ENCODE data around the gene CBX6.

Gene CBX6

DNA sequence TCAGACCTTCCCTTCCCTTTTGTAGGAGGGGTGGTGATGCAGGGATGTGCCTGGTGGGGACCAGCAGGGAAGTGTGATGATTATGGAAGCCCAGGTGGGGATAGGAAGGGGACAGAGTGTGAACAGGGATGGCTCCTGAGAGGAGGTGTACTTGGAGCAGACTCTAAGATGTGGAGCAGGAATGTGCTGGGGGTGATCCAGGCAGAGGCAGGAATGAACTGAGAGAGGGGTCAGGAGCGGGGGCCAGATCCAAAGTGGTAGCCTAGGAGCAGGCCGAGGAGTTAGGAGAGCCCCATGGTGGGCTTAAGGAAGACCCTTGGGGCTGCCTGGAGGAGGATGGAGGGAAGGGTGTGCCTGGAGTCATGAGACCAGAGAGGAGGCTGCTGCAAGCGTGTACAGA is 31.9 kb downstream of the CBX6 start:
- DNase-seq (ENCODE audit: low read depth) = no peak

DNA sequence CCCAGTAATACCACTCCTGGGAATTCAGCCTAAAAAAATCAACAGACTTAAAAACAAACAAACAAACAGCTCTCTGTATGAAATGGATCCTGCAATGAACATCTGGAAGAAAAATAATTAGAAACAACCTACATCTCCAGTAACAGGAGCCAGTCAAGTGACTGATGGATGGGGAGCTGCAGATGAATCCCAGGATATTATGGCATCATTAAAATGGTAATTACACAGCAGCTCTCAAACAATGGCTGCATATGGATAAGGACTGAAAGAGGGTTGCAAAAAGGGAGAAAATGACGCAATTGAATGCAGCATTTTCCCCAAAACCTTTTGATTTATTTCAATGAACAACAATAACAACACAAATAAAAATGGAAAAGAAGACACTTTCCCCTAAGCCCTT is 32.3 kb downstream of the CBX6 start:
- DNase-seq (ENCODE audit: low read depth) = no peak

DNA sequence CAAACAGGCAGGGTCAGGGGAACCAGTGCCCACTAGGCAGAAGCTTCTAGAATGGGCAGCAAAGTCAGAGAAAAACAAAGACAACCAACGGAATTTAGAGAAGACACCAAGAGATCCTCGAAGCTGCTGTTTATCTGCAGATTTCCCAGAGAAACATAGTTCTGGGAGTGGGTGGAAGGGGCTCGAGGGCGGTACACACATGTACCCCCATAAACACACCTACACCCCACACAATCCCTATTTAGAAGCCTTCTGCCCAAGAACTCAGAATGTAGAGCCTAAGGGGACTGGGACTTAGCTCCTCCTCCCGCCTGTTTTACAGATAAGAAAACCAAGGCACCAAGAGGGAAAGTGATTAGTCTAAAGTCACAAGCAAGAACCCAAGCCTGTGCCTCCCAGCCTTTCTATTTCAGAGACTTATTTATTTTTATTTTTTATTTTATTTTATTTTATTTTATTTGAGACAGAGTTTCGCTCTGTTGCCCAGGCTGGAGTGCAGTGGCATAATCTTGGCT is 34.5 kb downstream of the CBX6 start:
- DNase-seq (ENCODE audit: low read depth) = no peak

DNA sequence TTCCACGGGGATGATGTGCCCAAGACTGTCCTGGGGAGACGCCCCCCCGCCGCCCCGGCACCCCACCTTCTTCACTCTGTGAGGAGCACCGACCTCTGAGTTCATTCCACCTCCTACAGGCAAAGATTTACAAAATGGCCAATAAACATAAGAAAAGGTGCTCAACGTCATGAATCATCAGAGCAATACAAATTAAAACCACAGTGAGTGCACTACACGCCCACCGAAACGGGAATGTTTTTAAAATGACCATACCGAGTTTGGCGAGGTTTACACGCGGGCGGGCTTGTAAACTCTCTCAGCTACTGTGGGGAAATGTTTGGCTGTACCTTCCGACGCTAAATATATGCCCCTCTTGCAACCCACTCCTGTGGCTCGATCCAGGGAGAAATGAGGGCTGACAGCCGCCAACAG is 36.1 kb downstream of the CBX6 start:
- DNase-seq (ENCODE audit: low read depth) = no peak

DNA sequence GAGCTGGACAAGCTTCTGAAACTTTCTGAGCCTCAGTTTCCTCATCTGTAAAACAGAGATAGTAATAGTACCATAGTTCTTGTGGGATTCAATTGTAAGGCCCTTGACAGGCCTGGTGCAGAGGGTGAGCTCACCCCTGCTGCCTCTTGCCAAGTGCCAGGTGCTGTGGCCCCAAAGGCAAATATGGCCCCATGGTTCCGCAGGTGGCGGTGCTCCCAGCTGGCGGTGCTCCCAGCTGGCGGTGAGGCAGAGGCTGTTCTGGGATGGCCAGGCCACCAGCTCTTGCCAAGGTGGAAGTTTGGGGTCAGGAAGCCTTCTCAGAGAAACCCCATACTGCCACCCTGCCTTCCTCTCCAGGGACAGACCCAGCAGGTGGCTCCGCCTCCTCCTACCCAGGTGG is 37.0 kb downstream of the CBX6 start:
- no peak for DNase-seq (ENCODE audit: low read depth)

DNA sequence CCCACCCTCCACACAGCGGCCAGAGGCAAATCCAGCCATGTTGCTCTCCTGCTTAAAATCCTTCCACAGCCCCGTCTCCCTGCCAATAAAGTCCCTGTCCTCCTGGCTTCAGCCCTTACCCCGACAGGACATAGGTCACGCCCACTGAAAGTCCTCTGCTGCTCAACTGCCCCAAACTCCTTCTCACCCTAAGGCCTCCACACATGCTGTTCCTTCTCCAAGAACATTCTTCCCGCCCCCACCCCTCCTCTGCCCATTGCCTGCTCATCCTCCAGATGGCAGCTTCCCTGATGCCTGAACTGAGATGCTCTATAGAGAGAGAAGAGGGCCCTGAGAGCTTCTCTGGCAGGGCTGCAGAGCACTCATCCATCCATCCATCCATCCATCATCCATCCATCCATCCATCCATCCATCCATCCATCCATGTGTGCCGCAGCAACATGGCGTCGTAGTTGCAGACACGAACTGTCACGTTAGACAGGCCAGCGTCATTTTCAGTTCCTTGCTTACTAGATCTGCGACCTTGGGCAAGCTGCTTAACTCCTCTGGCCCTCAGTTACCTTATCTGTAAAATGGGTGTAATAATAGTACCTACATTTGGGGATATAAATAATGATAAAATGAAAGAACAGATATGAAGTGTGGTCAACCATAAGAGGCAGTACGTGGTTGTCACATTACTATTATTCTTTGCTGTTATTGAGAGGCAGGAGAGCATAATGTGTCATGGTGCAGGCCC is 37.6 kb downstream of the CBX6 start:
- DNase-seq (ENCODE audit: low read depth) = no peak

DNA sequence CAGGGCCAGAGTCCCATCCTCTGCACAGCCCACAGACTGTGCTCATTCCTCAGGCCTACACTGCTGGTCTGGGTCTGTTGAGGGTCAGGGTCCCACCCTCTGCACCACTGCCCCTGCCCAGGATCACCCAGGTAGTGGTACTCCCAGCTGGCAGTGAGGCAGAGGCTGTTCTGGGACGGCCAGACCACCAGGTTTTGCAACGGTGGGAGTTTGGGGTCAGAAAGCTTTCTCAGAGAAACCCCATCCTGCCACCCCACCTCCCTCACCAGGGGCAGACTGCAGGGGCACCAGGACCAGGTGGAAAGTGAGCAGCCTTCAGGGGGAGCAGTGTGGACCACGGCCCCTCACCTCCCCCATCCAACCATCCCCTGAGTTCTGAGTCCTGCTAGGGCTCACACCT is 39.0 kb downstream of the CBX6 start:
- no peak for DNase-seq (ENCODE audit: low read depth)

DNA sequence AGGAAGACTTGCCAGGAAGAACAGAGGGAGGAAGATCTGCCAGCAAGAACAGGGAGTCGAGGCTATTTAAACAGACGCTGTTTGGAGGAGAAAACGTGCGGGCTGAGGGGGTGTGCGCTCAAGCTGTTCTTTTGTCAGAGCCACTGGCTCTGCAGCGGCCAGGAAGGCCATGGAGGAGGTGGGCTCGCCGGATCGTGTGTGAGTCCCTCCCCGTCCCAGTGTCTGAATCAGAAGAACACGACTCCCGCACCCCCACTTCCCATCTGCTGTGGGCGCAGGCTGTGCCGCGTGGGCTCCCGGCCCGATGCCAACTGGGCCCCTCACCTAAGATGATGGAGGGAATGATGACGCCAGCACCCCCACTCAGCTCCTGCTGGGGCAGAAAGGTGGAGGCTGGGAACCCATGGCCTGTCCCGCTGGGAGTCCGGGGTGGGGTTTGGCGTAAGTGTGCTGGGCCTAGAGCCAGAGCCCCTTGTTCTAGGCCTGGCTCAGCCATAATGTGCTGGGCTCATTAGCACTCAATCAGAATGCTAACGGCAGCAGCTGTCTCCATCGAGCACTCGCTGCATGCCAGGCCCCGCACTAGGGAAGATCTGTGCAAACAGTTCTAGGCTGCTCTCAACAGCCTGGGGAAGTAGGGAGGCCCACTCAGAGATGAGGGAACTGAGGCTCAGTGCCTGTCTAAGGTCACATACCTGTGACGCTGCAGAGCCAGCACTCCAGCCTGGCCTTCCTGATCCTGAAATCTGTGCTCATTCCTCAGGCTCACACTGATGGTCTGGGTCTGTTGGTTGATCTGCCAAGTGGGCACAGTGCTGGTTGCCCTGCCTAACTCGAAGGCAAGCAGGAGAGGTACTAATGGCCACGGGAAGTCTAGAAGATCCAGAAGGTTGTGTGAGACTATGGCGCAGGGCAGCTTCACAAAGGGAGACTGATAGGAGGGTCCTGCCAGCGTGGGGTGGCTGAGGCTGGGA is 39.7 kb downstream of the CBX6 start:
- no peak for DNase-seq (ENCODE audit: low read depth)

DNA sequence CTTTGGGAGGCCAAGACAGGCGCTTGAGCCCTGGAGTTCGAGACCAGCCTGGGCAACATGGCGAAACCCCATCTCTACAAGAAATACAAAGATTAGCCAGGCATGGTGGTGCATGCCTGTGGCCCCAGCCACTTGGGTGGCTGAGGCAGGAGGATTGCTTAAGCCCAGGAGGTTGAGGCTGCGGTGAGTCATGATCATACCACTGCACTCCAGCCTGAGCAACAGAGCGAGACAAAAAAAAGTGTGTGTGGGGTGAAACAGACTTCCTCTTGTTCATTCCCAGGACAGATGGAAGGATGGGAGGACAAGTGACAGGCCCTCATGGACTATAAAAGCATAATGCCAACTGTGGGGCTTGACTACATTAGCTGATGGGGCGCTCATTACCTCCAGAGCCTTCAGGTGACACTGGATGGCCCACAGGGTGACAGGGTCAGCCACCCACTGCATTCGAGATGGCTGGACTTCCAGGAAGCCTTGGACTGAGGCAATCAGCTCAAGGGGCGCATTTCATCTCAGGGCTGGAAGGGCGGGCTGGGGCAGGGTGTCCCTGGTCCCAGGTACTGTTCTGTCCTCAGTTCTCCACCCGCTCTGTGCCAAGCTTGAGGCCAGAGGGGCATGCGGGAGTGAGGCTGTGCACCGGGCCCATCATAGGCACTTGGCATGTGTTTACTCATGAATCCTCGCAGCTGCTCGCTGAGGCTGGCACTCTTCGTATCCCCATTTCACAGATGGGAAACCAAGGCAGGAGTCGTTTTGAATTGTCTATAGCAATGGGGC is 40.7 kb downstream of the CBX6 start:
- DNase-seq (ENCODE audit: low read depth) = no peak

DNA sequence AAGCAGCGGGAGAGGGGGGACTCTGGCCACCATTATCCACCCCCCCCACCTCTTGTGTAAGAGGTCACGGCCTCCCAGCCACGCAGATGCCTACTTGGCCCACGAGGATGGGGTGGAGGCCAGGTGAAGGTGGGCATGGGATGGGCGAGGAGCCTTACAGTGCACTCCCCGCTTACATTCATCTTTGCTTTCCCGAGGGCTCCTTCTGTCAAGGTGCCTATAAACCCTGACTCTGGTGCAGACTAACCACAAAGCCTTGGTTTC is 41.2 kb downstream of the CBX6 start:
- DNase-seq (ENCODE audit: low read depth) = no peak

DNA sequence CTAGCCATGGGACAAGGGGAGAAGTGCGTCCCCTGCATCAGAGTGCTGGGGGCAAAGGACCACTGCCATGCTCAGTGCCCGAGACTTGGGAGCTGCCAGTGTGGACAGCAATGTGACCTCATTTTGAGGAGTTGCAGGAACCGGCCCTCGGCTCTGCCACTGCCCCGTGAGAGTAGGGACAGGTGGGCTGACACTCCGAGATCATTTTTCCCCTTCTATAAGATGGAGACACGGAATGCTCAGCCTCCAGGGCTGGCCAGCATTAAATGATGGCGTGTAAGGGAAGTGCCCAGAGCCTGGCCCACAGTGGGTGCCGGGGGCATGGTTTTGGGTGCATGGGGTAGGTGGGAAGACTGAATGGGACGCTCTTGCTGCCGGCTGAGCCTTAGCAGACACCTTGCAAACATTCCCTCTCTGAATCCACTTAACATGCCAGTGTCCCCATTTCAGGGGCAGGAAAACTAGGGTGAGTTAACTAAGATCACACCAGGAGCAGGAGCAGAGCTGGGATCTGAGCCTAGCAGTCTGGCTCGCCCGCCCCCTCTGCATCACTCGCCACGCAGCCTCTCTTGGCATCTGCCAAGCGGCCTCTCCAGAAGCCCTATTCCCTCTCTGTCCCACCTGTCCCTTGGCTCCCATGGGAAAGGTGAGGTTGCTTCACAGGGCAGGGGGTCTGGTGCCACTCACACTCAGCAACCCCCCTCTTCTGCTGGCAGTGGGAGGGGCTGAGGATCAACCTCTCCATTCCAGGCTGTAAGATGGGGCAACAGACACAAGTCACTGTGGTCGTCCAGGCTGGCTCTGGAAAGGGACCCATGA is 41.8 kb downstream of the CBX6 start:
- no peak for DNase-seq (ENCODE audit: low read depth)

DNA sequence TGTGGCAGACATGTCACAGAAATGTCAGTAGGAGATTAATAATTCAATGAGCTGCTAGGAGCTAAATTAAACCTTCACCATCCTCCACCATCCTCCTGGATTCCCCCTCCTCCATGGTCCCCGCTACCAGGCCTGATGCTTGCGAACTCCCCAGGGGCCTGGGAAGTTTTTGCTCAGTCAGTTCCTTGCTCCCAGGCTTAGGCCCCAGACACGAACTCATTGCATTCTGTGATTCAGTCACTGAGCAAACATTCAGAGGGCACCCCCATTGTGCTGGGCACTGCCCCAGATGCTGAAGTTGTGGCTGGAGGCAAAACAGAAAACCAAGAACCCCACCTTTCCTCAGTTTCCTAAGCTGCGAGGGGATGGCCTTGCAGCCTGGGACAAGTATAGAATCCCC is 42.5 kb downstream of the CBX6 start:
- no peak for DNase-seq (ENCODE audit: low read depth)

DNA sequence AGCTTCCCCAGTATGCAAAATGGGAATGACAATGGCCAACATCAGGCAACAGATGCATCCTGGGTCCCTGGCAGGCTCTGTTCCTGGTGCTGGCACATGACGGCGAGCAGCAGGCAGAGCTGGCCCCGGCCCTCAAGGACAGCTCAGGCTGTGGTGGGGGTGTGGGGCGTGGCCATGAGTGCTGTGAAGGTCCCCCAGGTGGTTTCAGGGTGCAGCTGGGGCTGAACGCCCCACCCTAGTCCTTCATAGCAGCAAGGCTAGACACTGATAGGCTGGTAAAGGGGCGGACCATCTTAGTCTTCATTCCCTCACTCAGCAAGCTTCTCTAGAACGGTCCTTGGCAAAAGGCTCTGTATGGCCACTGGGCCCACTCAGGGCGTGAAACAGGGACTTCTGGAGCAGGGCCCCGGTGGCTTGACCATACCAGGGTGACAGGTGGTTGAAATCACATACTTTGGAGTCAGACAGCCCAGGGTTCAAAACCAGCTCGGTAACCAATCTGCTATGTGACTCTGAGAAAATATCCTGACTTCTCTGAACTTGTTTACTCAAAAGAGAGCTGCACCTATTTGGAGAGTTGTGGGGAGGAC is 43.3 kb downstream of the CBX6 start:
- no peak for DNase-seq (ENCODE audit: low read depth)

DNA sequence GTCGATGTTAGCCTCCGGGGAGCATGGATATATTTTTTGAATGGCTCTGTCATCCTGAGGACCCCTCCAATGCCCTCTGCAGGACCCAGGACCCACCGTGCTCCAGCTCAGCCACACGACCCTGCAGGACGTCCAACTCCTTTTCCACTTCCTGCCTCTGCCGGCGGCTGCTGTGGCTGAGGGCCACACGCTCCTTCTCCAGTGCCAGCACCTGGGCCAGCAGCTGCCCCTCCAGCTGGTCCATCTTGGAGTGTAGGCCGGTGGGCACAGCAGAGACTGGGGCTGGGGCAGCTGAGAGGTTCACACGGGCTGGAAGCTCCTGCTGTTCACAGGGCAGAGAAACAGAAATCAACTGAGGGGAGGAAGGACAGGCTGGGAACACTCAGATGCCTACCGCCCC is 43.8 kb downstream of the CBX6 start:
- no peak for DNase-seq (ENCODE audit: low read depth)

DNA sequence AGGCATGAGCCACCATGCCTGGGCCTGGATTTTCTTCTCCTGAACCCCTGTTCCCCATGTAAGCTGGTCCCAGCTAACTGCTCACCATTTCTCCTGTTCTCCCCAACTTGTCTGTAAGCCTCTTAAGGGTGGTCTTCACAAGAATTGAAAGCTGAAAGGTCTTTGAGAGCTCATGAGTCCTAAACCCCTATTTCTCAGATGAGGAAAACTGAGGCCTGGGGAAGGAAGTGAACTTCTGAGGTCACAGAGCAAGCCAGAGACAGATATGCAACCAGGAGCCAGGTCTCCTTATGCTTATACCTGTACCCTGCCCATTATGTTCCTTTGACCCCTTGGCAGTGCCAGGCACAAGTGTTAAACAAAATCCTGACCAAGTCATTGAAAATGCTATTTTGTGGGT is 44.5 kb downstream of the CBX6 start:
- no peak for DNase-seq (ENCODE audit: low read depth)

DNA sequence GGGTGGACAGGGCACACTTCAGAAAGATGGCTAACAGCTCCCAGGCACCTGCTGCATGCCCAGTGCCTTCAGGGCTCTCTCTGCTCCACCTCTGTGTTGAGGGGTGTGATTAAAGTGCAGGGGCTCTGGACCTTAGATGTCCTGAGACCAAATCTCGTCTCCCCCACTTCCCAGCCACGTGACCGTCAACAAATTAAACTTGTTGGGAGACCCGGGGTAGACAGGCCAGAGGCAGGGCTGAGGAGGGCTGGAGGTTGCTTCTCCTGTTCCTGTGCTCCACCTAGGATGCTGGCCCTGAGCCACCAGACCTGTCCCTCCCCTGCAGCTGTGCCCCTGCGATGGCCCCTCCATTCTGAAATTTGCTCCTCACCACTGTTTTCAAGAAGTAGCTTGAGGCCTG is 45.2 kb downstream of the CBX6 start:
- no peak for DNase-seq (ENCODE audit: low read depth)

DNA sequence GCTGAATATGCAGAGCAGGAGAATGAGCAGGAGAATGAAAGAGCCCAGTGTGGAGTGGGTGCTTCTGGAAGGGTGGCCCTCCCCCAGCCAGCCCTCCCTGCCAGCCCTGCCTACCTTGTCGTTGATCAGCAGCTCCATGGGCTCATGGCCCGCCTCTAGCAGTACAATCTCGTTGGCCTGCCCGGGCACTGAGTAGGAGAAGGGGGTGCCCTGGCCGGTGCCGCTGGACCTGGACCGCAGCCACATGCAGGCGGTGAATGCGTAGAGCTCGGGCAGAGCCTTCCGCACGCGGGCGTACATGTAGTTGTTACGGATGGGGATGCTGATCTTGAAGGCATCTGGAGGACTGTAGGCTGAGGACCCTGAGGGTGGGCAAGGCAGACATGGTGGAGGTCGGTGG is 45.6 kb downstream of the CBX6 start:
- DNase-seq (ENCODE audit: low read depth) = no peak

DNA sequence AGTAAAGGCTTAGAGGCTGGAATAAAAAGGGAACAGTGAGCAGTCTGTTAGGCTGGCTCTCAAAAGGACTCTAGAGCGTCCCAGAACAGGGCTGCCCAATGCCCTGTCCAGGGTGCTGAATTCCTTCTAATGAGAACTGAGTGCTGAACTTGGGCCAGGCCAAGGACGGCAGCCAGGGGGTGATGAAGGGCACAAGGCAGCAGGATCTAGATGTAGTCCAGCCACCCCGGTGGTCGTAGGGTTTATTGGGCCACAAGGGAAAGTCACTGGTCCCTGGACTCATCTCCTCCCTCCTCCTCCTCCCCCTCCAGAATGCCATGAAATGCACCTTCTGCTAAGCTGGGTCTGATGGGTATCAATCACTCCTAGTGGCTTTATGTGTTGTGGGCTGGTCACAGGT is 47.4 kb downstream of the CBX6 start:
- DNase-seq (ENCODE audit: low read depth) = peak; percentile 14

DNA sequence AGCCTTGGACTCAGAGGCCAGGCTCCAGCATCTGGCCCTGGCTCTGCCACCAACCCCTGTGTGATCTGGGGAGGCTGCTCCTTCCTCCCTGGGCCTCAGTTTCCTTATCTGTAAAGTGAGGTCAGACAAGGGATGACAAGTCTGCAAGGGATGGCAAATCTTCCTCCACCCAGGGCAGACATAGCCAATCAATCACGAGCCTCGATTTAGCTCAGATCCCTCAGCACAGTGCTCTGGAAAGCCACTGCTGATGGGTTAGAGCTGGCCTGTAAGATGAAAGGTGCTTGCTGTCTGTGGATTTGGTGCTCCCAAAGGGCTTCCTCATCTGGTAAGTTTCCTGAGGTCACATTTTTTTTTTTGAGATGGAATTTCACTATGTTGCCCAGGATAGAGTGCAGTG is 48.4 kb downstream of the CBX6 start:
- no peak for DNase-seq (ENCODE audit: low read depth)

DNA sequence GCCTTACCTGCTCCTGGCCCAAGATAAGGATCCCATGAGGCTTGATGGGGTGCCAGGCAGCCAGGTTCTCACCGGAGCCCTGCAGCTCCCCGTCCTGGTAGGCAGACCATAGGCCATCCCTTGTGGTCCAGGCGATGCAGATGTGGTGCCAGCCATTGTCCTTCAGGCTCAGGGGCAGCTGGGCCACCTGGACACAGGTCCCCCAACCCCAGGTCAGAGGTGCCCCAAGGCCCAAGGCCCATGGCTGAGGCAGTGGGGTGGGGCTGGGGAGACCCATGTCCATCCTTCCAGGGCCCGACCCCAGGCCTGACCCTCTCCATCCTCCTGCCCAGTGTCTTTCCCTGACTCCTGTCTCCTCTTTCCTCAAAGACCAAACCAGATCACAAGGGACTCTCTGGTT is 48.9 kb downstream of the CBX6 start:
- DNase-seq (ENCODE audit: low read depth) = no peak

DNA sequence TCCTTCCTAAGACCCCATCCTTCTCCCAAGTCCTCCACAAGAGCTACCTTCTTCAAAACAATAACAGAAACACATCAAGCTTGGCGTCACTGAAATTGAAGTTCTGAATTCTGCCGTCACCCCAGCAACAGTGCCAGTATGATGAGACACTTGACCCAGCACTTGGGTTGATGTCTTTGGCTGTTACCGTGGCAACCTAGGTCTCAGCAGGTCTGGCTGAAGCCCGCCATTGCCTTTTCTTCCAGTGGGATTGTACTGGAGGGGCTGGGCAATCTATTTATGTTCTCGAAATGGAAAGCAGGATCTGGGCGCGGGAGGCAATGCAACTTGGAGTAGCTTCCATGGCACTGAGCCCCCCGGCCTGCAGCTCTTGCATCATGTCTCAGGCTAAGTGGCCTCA is 52.0 kb downstream of the CBX6 start:
- no peak for DNase-seq (ENCODE audit: low read depth)

Measured in activated T-cell treated with anti-CD3 and anti-CD28 coated beads for 24 hours (primary cell).